Activated CD4-positive, alpha-beta T cell treated with anti-CD3 and anti-CD28 coated beads, Interleukin-2, amount 10 ng/mL, durations not matched to agents 7 days and 5 days (primary cell): ENCODE results near the gene BUD23. TPM values are rescaled to one million over a fixed set of nuclear protein-coding genes. Genes with fewer than 3 reads are reported as not detected.
A peak's percentile ranks its signal among the peaks of the same experiment; 100 is the strongest.
"Not testable (repeated sequence)": the region's sequence is repeated elsewhere in the genome, so short reads cannot be mapped to it uniquely, and the experiment has no call there.

Experiments used
- CTCF ChIA-PET: fragments of 350-600 bp; sonication (Branson Sonifier 250); formaldehyde crosslinking; loops from one replicate; lab custom pipeline; 2021; ENCODE audit warnings: antibody characterized with exemption; lab: Charles Lee
- POLR2A ChIA-PET: fragments of 350-600 bp; sonication (Branson Sonifier 250); formaldehyde crosslinking; loops from one replicate; lab custom pipeline; 2021; ENCODE audit warnings: antibody characterized with exemption; lab: Charles Lee
- DNase-seq: peaks from one replicate; pipeline ENCODE4 v3.0.0-alpha.2; 2020
- H3K27ac Mint-ChIP-seq: one replicate; pipeline ENCODE4 v1.8.0; 2021; ENCODE audit warnings: mild to moderate bottlenecking, moderate library complexity, mixed read lengths
- H3K27me3 Mint-ChIP-seq: one replicate; pipeline ENCODE4 v1.8.0; 2021; ENCODE audit warnings: mixed read lengths
- H3K36me3 Mint-ChIP-seq: one replicate; pipeline ENCODE4 v1.8.0; 2021; ENCODE audit warnings: low read depth, mixed read lengths
- H3K4me1 Mint-ChIP-seq: one replicate; pipeline ENCODE4 v1.8.0; 2021; ENCODE audit warnings: mixed read lengths
- H3K4me3 Mint-ChIP-seq: one replicate; pipeline ENCODE4 v1.8.0; 2021; ENCODE audit warnings: mild to moderate bottlenecking, moderate library complexity, mixed read lengths
- H3K9me3 Mint-ChIP-seq: one replicate; pipeline ENCODE4 v1.8.0; 2021; ENCODE audit warnings: mixed read lengths
- total RNA-seq, 2 experiments: library from RNA; stranded (reverse); gene quantifications; one replicate each; pipeline ENCODE4 v1.2.3, GENCODE V29; 2021

BUD23 gene
- total RNA-seq, 2 experiments from 2014 or later, result 43.9 to 51.4 TPM

GRCh38 chr7:73717991-73718405 is 34.6 kb downstream of the BUD23 start:
- POLR2A ChIA-PET, result interaction anchor here (0.6 kb wide), 1 partner anchor 17 kb away, joined by 3 read pairs; no protein-coding TSS in a partner anchor
- H3K27me3 Mint-ChIP-seq, result peaks cover 25% of the 10 kb centered on the region
- H3K9me3 Mint-ChIP-seq, result no peaks in the 10 kb centered on the region
- peak overlapping the region; percentile 85 for H3K27ac Mint-ChIP-seq
- peak; percentile 75 for DNase-seq
- H3K4me3 Mint-ChIP-seq, result peak overlapping the region; percentile 74
- peaks cover 33% of the 10 kb centered on the region for H3K4me1 Mint-ChIP-seq
- CTCF ChIA-PET, result interaction anchor here (0.7 to 2.0 kb wide), 4 partner anchors 11 to 111 kb away, joined by 3 to 10 read pairs (median 6); partner anchors contain the start of gene VPS37D
- H3K36me3 Mint-ChIP-seq, result no peaks in the 10 kb centered on the region

- peaks cover 32% of the 10 kb centered on the region for H3K4me1 Mint-ChIP-seq
Observed at GRCh38 chr7:73718438-73718881, 35.1 kb downstream of the BUD23 start.

GRCh38 chr7:73718905-73719805 is 35.8 kb downstream of the BUD23 start, which contains the start of gene STX1A:
TSS of gene STX1A (minus strand) at chr7:73719669. CDS start at chr7:73719631, 38 bp downstream.
- H3K9me3 Mint-ChIP-seq, result no peaks in the 10 kb centered on the region
- H3K4me1 Mint-ChIP-seq, result peaks cover 32% of the 10 kb centered on the region
- peak within 1 kb of the TSS; percentile 85 for H3K27ac Mint-ChIP-seq
- POLR2A ChIA-PET, result no interaction called here
- DNase-seq, result peak; percentile 67
- CTCF ChIA-PET, result interaction anchor here (1.1 to 1.9 kb wide), 4 partner anchors 14 to 112 kb away, joined by 3 to 8 read pairs (median 4); no protein-coding TSS in a partner anchor
- no peaks in the 10 kb centered on the region for H3K36me3 Mint-ChIP-seq
- peaks cover 19% of the 10 kb centered on the region for H3K27me3 Mint-ChIP-seq
- peak within 1 kb of the TSS; percentile 74 for H3K4me3 Mint-ChIP-seq

More at GRCh38 chr7:73718438-73718881, 35.1 kb downstream of the BUD23 start:
- POLR2A ChIA-PET, result interaction anchor here (0.6 kb wide), 1 partner anchor 18 kb away, joined by 3 read pairs; no protein-coding TSS in a partner anchor
- CTCF ChIA-PET, result interaction anchor here (1.0 to 2.0 kb wide), 2 partner anchors 12 to 16 kb away, joined by 5 to 10 read pairs; no protein-coding TSS in a partner anchor
- peak overlapping the region; percentile 85 for H3K27ac Mint-ChIP-seq
- H3K9me3 Mint-ChIP-seq, result no peaks in the 10 kb centered on the region
- peaks cover 21% of the 10 kb centered on the region for H3K27me3 Mint-ChIP-seq
- H3K36me3 Mint-ChIP-seq, result no peaks in the 10 kb centered on the region
- peak overlapping the region; percentile 74 for H3K4me3 Mint-ChIP-seq
- DNase-seq, result no peak

GRCh38 chr7:73719806-73720169 is 36.4 kb downstream of the BUD23 start:
- Mint-ChIP-seq H3K9me3 (no peaks in the 10 kb centered on the region), H3K4me1 (peaks cover 32% of the 10 kb centered on the region), H3K27me3 (peaks cover 19% of the 10 kb centered on the region), H3K27ac (peak overlapping the region; percentile 65), H3K36me3 (no peaks in the 10 kb centered on the region), H3K4me3 (peak overlapping the region; percentile 65)
- DNase-seq, result no peak
- ChIA-PET CTCF (interaction anchor here (1.1 to 1.9 kb wide), 4 partner anchors 14 to 113 kb away, joined by 3 to 8 read pairs (median 4); no protein-coding TSS in a partner anchor), POLR2A (no interaction called here)

- peak overlapping the region; percentile 65 for H3K27ac Mint-ChIP-seq
- peaks cover 32% of the 10 kb centered on the region for H3K4me1 Mint-ChIP-seq
- DNase-seq, POLR2A ChIA-PET, H3K36me3 Mint-ChIP-seq, H3K9me3 Mint-ChIP-seq: not testable (repeated sequence)
- CTCF ChIA-PET, result interaction anchor here (1.4 to 1.9 kb wide), 3 partner anchors 14 to 113 kb away, joined by 4 to 8 read pairs (median 4); no protein-coding TSS in a partner anchor
- H3K4me3 Mint-ChIP-seq, result peak overlapping the region; percentile 65
- peaks cover 19% of the 10 kb centered on the region for H3K27me3 Mint-ChIP-seq
Observed at GRCh38 chr7:73720443-73720842, 37.0 kb downstream of the BUD23 start.

GRCh38 chr7:73721377-73721817 is 38.0 kb downstream of the BUD23 start:
- ChIA-PET POLR2A (no interaction called here), CTCF (interaction anchor here (0.9 to 1.0 kb wide), 2 partner anchors 34 to 114 kb away, joined by 3 to 4 read pairs; no protein-coding TSS in a partner anchor)
- H3K27ac Mint-ChIP-seq, result no peak overlapping the region
- DNase-seq, result no peak
- H3K27me3 Mint-ChIP-seq, result peaks cover 19% of the 10 kb centered on the region
- H3K4me3 Mint-ChIP-seq, result no peak overlapping the region
- H3K36me3 Mint-ChIP-seq, result no peaks in the 10 kb centered on the region
- H3K9me3 Mint-ChIP-seq, result no peaks in the 10 kb centered on the region
- peaks cover 24% of the 10 kb centered on the region for H3K4me1 Mint-ChIP-seq

- H3K4me3 Mint-ChIP-seq, H3K9me3 Mint-ChIP-seq, CTCF ChIA-PET, H3K36me3 Mint-ChIP-seq, H3K27ac Mint-ChIP-seq, DNase-seq, POLR2A ChIA-PET: not testable (repeated sequence)
- H3K4me1 Mint-ChIP-seq, result peaks cover 19% of the 10 kb centered on the region
- peaks cover 19% of the 10 kb centered on the region for H3K27me3 Mint-ChIP-seq
Observed at GRCh38 chr7:73722182-73722581, 38.8 kb downstream of the BUD23 start.

- peaks cover 19% of the 10 kb centered on the region for H3K27me3 Mint-ChIP-seq
Observed at GRCh38 chr7:73722785-73723184, 39.4 kb downstream of the BUD23 start.

GRCh38 chr7:73723813-73724212 is 40.4 kb downstream of the BUD23 start:
- H3K9me3 Mint-ChIP-seq, result no peaks in the 10 kb centered on the region
- H3K27me3 Mint-ChIP-seq, result peaks cover 25% of the 10 kb centered on the region
- no peaks in the 10 kb centered on the region for H3K36me3 Mint-ChIP-seq
- POLR2A ChIA-PET, result no interaction called here
- H3K27ac Mint-ChIP-seq, result no peak overlapping the region
- CTCF ChIA-PET, result interaction anchor here (2.4 to 2.9 kb wide), 2 partner anchors 11 to 117 kb away, joined by 9 to 14 read pairs; no protein-coding TSS in a partner anchor
- no peak for DNase-seq
- H3K4me1 Mint-ChIP-seq, result peaks cover 4% of the 10 kb centered on the region
- H3K4me3 Mint-ChIP-seq, result no peak overlapping the region

More at GRCh38 chr7:73722785-73723184, 39.4 kb downstream of the BUD23 start:
- no peak for DNase-seq
- Mint-ChIP-seq H3K4me1 (peaks cover 13% of the 10 kb centered on the region), H3K9me3 (no peaks in the 10 kb centered on the region), H3K27ac (no peak overlapping the region), H3K4me3 (no peak overlapping the region), H3K36me3 (no peaks in the 10 kb centered on the region)
- CTCF ChIA-PET, result no interaction called here
- POLR2A ChIA-PET, result no interaction called here

GRCh38 chr7:73726083-73726466 is 42.7 kb downstream of the BUD23 start:
- POLR2A ChIA-PET, result no interaction called here
- H3K9me3 Mint-ChIP-seq, result no peaks in the 10 kb centered on the region
- no peaks in the 10 kb centered on the region for H3K4me1 Mint-ChIP-seq
- H3K36me3 Mint-ChIP-seq, result no peaks in the 10 kb centered on the region
- DNase-seq, result no peak
- H3K27me3 Mint-ChIP-seq, result peaks cover 18% of the 10 kb centered on the region
- H3K27ac Mint-ChIP-seq, result no peak overlapping the region
- CTCF ChIA-PET, result interaction anchor here (1.0 to 2.9 kb wide), 5 partner anchors 9 to 119 kb away, joined by 3 to 14 read pairs (median 3); no protein-coding TSS in a partner anchor
- H3K4me3 Mint-ChIP-seq, result no peak overlapping the region

GRCh38 chr7:73727952-73728351 is 44.6 kb downstream of the BUD23 start:
- ChIA-PET POLR2A (no interaction called here), CTCF (interaction anchor here (1.7 to 2.1 kb wide), 2 partner anchors 13 to 121 kb away, joined by 3 to 11 read pairs; no protein-coding TSS in a partner anchor)
- no peak overlapping the region for H3K4me3 Mint-ChIP-seq
- H3K27me3 Mint-ChIP-seq, result peaks cover 11% of the 10 kb centered on the region
- no peak for DNase-seq
- H3K4me1 Mint-ChIP-seq, result no peaks in the 10 kb centered on the region
- H3K36me3 Mint-ChIP-seq, result no peaks in the 10 kb centered on the region
- H3K9me3 Mint-ChIP-seq, result no peaks in the 10 kb centered on the region
- H3K27ac Mint-ChIP-seq, result no peak overlapping the region

- Mint-ChIP-seq H3K27me3 (peaks cover 12% of the 10 kb centered on the region), H3K4me3 (no peak overlapping the region), H3K27ac (no peak overlapping the region), H3K9me3 (no peaks in the 10 kb centered on the region), H3K36me3 (no peaks in the 10 kb centered on the region), H3K4me1 (no peaks in the 10 kb centered on the region)
- no peak for DNase-seq
- ChIA-PET POLR2A (no interaction called here), CTCF (interaction anchor here (0.6 to 2.1 kb wide), 4 partner anchors 12 to 161 kb away, joined by 3 to 11 read pairs (median 4); no protein-coding TSS in a partner anchor)
Observed at GRCh38 chr7:73728551-73728950, 45.2 kb downstream of the BUD23 start.
